NAMALWA (cell line): ENCODE measurements around the gene HYLS1.
A peak's percentile ranks its signal among the peaks of the same experiment; 100 is the strongest.
"Not testable (repeated sequence)": the region's sequence is repeated elsewhere in the genome, so short reads cannot be mapped to it uniquely, and the experiment has no call there.

ENCODE experiments used
- DNase-seq: peaks from one replicate; pipeline ENCODE4 v3.0.0-alpha.2; 2015; ENCODE audit warnings: low spot score

The HYLS1 gene, protein sequence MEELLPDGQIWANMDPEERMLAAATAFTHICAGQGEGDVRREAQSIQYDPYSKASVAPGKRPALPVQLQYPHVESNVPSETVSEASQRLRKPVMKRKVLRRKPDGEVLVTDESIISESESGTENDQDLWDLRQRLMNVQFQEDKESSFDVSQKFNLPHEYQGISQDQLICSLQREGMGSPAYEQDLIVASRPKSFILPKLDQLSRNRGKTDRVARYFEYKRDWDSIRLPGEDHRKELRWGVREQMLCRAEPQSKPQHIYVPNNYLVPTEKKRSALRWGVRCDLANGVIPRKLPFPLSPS

DNA sequence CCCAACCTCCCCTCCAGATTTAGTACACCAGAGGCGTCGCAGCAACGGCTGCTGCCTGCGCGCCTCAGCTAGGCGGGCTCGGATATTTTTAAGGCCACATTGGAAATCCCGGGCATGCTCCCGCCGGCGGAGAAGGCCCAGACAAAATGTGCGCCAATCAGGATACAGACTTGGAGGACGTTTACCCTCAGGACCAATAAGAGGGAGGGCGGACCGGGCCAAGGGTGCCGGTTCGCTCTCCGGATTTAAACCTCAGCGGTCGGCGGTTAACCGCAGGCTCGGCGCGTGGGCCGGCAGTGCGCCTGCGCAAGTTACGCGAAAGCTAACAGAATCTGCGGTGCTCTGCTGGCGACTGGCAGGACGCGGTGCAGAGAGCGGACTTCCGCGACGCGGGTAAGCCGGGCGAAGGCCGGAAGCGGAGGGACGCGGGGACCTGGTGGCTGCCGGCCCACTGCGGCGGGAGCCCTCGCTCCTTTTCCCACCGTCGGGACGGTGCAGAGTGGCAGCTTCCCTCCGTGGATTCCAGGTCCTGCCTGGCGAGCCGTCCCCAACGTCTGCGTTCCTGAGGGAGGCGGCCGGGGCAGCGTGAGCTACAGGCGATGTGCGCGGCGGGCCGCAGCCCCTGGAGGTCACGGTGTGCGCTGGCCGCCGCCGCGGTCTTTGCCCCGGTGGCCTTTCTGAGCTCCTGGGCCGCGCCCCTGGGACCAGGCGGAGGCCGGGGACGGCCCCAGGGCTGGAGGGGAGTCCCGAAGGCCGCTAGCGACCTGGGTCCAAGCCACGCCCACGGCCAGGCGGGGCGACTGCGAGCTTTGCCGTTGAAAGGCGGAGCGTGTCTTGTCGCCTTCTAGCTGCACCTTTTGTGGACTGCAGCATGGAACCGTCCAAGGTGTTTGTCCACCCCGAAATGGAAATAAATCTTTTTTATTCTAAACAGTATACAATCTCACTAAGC lies at the start of gene HYLS1:
Gene HYLS1 (plus strand): TSS at position 296 of the 952 bp plus-strand sequence. CDS start 11,701 bp downstream, outside the sequence.
- DNase-seq, result peak; percentile 96

DNA sequence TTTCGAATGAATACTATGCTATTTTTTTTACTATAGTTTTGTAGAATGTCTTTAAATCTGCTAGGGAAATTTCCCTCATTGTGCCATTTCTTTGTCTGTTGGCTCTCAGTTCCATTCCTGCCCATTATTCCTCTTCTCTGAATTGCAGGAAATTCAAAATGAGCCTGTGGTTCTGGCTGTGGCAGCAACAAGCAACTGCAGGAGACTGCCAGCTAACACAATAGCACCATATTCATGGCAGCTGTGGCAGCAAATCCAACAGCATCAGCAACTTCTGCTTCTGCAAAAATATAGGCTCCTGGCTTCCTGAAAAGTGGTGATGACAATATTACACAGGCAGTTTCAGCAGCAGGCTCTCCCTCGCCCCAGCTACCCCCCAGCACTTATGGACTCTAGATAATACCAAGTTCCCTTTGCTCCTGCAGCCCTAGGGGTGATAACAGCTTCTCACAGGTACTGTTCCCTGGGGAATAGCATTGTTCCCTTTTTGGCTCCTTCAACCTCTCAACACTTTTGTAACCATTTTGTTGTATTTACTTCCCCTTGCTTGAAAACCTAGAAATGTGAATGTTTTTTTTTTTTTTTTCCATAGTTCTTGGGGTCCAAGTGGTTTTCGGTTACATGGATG lies 45.0 kb upstream of the HYLS1 start:
- no peak for DNase-seq

DNA sequence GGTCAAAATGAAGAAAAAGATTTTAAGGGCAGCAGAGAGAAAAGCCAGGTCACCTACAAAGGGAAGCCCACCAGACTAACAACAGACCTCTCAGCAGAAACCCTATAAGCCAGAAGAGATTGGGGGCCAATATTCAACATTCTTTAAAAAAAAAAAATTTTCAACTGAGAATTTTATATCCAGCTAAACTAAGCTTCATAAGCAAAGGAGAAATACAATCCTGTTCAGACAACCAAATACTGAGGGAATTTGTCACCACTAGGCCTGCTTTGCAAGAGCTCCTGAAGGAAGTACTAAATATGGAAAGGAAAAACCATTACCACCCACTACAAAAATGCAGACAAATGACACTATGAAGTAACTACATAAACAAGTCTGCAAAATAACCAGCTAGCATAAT lies 41.3 kb upstream of the HYLS1 start:
- no peak for DNase-seq

DNA sequence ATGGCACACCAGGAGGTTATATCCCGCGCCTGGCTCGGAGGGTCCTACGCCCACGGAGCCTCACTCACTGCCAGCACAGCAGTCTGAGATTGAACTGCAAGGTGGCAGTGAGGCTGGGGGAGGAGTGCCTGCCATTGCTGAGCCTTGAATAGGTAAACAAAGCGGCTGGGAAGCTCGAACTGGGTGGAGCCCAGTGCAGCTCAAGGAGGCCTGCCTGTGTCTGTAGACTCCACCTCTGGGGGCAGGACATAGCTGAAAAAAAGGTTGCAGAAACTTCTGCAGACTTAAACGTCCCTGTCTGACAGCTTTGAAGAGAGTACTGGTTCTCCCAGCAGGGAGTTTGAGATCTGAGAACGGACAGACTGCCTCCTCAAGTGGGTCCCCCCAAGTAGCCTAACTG lies 29.8 kb upstream of the HYLS1 start:
- not testable (repeated sequence) for DNase-seq

DNA sequence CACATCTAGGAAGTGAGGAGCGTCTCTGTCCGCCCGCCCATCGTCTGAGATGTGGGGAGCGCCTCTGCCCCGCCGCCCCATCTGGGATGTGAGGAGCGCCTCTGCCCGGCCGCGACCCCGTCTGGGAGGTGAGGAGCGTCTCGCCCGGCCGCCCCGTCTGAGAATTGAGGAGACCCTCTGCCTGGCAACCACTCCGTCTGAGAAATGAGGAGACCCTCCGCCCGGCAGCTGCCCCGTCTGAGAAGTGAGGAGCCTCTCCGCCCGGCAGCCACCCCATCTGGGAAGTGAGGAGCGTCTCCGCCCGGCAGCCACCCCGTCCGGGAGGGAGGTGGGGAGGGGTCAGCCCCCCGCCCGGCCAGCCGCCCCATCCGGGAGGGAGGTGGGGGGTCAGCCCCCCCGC lies 24.7 kb upstream of the HYLS1 start:
- not testable (repeated sequence) for DNase-seq

DNA sequence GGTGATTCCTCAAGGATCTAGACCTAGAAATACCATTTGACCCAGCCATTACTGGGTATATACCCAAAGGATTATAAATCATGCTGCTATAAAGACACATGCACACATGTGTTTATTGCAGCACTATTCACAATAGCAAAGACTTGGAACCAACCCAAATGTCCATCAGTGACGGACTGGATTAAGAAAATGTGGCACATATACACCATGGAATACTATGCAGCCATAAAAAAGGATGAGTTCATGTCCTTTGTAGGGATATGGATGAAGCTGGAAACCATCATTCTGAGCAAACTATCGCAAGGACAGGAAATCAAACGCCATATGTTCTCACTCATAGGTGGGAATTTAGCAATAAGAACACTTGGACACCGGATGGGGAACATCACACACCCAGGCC lies 22.1 kb upstream of the HYLS1 start:
- not testable (repeated sequence) for DNase-seq

DNA sequence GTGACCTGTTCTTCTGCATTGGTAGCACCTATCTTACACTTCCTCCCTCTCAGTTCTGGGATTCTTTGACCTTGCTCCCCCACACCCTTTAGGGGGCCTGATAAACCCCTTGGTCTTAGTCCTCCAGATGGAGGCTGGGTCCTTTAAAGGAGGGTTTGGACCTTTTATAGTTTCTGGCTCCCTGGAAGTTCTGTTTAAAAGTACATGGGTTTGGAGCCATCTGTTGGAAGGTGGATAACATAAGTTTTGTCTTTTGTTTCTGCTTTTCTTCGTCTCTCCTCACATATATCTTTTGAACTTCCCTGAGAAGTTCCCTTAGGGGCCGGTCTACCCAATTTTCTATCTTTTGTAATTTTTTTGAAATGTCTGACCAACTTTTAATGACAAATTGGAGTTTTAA lies 17.9 kb upstream of the HYLS1 start:
- DNase-seq, result no peak

DNA sequence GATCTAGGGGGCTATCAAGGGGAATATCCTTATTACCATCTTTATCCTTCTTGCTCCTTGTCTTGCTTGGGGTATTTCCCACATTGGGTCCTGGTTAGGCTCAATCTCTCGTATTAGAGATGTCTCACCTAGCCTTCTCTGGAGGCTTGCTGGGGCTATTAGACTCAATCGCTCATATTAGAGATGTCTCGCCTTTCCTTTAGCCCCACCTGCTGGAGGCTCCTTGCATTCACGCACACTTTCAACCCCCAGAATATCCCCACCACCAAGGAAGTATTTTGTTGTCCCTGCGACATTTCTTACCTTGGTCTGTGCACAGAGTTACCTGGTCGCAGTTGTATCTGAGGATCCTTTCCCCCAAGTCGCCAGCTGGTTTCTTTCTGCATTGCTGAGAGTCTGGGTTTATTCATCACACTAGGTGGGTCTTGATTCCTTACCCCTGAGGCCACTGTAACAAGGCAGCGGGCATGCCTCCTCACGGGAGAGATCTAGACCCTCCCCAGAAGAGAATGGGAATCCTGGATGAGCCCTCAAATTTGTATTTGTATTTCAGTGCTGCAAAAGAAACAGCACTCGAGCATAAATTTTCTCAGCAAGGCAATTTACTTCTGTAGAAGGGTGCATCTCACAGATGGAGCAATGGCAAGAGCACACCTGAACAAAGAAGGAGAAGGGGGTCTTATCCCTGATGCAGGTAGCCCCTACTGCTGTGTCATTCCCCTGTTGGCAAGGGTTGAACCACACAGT lies 15.9 kb upstream of the HYLS1 start:
- DNase-seq, result peak; percentile 74

DNA sequence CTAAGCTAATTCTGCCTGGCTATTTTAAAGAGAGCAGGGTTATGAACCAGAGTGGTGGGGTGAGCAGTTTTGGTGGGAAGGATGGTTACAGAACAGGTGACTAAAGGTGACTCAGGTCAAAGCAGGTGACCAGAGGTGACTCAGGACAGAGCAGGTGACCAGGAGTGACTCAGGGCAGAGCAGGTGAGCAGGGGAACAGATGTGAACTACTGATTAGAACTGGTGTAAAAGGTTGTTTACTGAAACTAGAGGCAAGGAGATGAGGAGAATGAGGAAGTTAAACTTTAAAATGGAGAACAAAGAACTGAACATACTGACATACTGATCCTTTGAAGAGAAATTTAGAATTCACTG lies 15.4 kb upstream of the HYLS1 start:
- DNase-seq, result no peak

DNA sequence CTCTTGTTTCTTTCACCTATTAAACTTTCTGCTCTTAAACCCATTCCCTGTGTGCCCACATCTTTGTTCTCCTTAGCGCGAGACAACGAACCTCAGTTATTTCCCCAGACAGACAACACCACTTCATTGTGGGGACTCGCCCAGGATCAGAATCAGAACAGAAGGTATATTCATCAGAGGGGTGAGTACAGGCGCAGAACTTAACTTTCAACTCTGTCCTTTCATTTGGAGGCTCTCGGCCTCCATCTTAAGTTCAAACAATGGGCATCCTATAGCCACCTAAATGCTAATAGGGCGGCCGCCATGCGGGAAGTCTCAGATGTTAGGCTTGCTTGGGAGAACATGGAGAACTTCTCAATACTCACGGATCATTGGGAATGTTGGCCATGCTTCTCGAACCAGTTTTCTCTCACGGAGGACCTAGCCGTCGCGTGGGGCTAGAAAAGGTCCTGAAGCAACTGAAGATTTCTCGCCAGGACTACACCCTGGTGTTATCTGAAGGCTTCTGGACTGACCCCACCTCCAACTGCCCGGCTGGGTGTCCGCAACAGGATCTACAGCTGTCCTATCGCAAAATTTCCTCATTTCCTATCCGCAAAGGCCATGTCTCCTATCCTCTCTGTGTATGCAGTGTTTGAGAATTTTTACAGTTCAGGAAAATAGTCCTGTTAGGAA lies 13.4 kb upstream of the HYLS1 start:
- DNase-seq, result no peak

DNA sequence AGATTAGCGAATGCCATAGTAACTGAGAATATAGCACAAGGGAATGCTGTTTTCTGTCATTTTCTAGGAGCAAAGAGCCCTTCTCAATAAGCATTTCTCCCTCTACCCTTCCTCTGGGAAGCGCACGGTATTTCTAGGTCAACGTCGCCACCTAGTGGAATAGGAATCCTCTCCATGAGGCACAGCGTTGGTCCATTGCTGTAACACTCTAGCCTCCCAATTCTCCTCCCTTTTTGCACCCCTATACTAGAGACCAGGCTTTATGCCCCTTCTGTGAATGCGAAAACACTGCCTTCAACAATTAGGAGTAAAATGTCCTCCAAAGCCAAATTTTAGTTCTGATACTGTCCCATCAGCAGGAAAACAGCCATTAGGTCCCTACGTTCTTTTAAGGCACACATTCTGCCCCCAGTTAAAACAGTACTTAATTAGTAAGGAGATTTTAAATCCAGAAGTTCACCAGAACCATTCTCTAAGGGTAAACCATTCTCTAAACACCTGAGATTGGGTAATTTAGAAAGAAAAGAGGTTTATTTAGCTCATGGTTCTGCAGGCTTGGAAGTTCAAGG lies 12.8 kb upstream of the HYLS1 start:
- DNase-seq, result peak; percentile 67

DNA sequence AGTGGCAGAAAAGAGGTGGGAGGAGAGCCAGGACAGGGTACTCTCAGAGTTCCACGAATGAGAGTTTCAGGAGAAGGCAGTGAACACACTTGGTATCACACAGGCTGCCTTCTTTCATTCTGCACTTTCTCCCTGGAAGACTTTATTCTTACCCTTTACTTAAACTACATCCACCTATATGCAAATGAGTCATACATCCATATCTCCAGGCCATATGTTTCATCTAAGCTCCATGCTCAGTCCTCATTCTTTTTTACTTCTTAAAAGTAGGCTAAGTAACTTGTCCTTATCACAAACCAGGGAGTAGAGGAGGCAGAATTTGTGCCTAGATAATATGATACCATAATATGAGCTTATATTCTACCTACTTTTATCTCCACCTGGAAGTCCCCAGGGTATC lies 6.2 kb upstream of the HYLS1 start:
- DNase-seq, result no peak

DNA sequence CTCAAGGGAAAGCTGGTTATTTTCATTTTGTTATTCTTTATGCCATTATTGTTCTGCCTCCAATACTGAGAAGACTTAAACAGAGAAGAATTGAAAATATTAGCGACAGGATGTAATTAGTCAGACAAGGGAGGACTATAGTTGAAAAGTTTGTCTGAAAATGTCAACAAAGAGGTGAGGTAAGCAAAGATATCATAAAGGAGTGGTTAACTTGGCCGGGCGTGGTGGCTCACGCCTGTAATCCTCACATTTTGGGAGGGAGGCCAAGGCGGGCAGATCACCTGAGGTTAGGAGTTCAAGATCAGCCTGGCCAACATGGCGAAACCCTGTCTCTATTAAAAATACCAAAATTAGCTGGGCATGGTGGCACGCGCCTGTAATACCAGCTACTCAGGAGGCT lies 4.1 kb upstream of the HYLS1 start:
- DNase-seq, result no peak

DNA sequence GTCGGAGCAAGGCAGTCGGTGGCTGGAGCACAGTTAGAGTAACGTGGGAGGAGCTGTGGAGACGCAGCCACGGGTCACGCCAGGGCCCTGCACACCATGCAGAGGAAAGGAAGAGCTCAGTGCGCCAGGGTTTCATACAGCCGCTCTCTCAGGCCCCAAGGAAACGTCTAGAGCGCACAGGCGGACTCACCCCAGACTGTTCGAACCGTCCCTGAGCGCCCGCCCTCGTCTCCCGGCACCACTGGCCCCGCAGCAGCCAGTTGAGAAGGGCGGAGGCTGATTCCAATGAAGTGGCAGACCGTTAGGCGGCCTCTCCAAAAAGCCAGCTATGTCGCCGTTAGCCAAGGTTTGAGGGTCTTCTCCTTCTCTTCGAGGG lies 483 bp upstream of the HYLS1 start:
- DNase-seq, result peak; percentile 61

DNA sequence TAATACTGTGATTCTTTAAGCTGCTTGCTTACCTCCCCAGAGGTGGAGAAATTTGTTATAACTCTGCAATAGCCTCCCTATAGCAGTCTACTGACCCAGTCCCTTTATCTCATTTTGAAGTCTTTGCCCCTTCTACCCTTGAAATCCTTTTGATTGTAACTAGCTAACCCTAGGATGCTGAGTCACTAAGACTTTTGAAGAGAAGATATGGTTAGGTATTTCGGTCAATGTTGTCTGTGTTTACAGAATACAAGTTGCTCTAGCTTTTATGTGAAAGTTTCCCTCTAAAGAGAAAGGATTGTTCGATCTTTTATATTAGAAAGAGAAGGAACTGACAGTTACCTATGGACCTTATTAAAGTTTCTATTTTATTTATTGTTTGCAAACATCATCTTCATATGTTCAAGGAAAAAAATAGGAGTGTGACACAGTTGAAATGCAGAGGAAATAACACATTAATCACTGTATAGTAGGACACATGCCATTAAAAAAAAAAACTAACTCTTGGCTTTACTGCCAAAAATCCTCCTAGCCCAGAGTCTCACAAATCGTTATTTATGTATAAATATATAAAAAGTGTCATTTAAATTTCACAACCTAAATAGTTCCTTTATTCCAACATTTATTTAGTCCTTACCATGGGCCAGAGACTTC lies 3.1 kb downstream of the HYLS1 start:
- no peak for DNase-seq

DNA sequence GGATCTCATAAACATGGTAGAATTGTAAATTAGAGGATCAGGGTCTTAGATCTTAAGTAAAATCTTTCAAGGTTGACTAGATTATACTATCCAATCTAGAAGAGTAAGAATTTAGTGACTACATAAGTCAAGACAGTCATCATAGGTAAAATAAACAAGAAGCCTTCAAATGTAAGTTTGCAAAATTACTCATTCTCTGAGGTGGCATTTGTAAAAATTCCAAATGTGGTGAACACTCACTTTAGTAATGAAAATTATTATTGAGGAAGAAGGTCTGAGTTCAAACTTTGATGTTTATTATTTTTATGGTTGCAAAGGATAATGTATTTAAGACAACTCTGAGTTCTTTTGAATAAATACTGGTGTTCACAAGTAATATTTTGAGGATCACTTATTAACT lies 4.6 kb downstream of the HYLS1 start:
- DNase-seq, result no peak

DNA sequence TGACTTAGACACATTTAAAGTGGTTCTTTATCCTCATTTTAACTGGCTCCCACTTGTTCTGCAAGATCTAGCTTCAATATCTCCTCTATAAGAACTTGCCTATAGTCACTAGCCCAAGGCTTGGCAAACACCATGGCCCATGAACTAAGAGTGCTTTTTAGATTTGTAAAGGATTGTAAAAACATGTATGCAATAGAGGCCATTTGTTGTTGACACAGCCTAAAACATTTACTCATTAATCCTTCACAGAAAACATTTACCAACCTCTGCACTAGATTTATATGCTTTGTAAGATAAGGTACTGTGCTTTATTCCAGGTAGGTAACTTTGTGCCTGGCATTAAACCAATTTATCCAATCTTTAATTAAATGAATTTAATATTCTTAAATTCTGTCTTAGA lies 5.5 kb downstream of the HYLS1 start:
- DNase-seq, result no peak

DNA sequence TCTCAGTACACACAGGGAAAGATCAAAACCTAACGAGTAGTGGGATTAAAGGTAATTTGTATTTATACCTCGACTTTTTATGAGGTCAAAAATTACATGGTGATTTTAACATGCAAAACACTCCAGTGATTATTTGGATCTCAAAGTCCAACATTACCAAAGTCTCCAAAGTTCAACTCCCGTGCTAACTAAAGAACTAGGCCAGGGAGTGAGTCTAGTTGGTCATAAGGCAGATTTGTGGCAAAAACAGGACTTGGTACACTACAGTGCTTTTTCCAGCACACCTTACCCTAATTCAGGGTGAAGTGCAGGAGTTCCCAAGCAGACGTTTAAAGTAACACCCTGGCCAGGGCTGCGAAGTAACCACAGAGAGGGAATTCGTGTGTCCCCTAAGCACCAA lies 14.4 kb downstream of the HYLS1 start:
- no peak for DNase-seq

DNA sequence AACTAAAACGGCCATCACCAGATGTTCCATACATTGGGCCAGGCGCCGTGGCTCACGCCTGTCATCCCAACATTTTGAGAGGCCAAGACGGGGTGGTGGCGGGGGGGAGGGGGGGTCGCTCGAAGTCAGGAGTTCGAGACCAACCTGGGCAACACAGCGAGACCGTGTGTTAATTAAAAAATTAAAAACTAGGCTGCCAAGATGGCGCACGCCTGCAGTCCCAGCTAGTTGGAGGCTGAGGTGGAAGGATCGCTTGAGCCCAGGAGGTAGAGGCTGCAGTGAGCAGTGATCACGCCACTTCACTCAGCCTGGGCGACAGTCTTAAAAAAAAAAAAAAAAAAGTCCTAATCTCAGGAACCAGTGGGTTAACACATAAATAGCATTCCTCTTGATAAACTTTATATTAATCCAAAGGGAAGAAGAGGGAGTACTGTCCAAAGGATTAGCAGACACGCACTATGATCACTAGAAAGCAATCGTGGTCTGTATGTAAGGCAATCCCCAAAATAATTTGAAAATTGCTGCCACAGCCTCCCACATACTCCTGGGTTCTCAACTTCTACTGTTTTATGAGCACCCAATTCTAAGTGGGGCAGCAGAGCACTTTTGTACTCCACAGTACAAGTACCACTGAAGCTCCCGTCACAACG lies 14.9 kb downstream of the HYLS1 start:
- DNase-seq, result no peak
